ENCODE measurements around the gene FAM174A.

DNA sequence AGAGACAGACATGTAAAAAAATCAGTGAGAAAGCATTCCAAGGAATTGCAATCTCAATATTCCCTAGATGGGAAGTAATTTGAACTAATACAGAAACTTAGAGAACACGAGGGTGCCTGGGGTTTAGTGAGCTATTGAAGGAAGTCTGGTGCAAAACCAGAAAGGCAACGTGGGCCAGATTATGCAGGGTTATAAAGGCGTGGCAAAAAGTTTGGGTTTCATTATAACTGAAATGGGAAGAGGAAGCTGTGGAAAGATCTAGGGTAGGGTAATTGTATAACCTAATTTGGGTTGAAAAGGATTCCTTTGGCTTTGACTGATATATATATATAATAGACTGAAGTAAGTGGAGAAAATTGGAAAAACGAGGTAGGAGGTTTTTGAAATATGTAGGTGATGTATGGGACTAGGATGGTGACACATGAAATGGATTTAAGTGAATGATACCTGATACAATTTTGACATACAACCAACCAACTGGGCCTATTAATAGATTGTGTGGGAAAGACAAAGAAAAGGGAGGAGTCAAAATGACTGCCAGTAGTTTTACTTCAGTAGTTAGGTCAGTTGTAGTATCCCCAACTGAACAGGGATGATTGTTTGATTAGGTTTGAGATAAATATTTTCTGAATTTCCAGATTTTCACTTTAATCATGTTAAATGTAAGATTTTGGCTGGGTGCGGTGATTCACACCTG lies 65.3 kb downstream of the FAM174A start:
- no peak for TF ChIP-seq ARID4B (CRISPR knock-in tag; IDR thresholded peaks at IDR 0.05; ENCODE audit: borderline replicate concordance)
- TF ChIP-seq MAX (CRISPR knock-in tag; IDR thresholded peaks at IDR 0.05) = no peak
- TF ChIP-seq, protein P1, sequence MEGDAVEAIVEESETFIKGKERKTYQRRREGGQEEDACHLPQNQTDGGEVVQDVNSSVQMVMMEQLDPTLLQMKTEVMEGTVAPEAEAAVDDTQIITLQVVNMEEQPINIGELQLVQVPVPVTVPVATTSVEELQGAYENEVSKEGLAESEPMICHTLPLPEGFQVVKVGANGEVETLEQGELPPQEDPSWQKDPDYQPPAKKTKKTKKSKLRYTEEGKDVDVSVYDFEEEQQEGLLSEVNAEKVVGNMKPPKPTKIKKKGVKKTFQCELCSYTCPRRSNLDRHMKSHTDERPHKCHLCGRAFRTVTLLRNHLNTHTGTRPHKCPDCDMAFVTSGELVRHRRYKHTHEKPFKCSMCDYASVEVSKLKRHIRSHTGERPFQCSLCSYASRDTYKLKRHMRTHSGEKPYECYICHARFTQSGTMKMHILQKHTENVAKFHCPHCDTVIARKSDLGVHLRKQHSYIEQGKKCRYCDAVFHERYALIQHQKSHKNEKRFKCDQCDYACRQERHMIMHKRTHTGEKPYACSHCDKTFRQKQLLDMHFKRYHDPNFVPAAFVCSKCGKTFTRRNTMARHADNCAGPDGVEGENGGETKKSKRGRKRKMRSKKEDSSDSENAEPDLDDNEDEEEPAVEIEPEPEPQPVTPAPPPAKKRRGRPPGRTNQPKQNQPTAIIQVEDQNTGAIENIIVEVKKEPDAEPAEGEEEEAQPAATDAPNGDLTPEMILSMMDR (IDR thresholded peaks at IDR 0.05) = no peak
- no peak for TF ChIP-seq ESRRA (CRISPR knock-in tag; IDR thresholded peaks at IDR 0.05; ENCODE audit: borderline replicate concordance)
- TF ChIP-seq ATF2 (CRISPR knock-in tag; IDR thresholded peaks at IDR 0.05; ENCODE audit: borderline replicate concordance, low read depth) = no peak
- TF ChIP-seq FOXJ3 (CRISPR knock-in tag; IDR thresholded peaks at IDR 0.05; ENCODE audit: borderline replicate concordance) = no peak
- TF ChIP-seq USF1 (CRISPR knock-in tag; IDR thresholded peaks at IDR 0.05) = no peak
- no peak for TF ChIP-seq JUN (CRISPR knock-in tag; IDR thresholded peaks at IDR 0.05)
- TF ChIP-seq, protein P2, sequence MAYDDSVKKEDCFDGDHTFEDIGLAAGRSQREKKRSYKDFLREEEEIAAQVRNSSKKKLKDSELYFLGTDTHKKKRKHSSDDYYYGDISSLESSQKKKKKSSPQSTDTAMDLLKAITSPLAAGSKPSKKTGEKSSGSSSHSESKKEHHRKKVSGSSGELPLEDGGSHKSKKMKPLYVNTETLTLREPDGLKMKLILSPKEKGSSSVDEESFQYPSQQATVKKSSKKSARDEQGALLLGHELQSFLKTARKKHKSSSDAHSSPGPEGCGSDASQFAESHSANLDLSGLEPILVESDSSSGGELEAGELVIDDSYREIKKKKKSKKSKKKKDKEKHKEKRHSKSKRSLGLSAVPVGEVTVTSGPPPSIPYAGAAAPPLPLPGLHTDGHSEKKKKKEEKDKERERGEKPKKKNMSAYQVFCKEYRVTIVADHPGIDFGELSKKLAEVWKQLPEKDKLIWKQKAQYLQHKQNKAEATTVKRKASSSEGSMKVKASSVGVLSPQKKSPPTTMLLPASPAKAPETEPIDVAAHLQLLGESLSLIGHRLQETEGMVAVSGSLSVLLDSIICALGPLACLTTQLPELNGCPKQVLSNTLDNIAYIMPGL (CRISPR knock-in tag; IDR thresholded peaks at IDR 0.05) = no peak

Measured in WTC11 (cell line).